ENCODE measurements around the gene SLC4A1.

GRCh38 chr17:44199553-44200477 lies 68.1 kb downstream of the SLC4A1 start, which contains the start of gene ATXN7L3:
- 0 out of 2 replicates have a peak, but pooled peaks have one; percentile 7 for TF ChIP-seq NFIC (IDR thresholded peaks at IDR 0.05)
- no peak for TF ChIP-seq RAD21 (IDR thresholded peaks at IDR 0.05; ENCODE audit: low read depth)
- no peak; the same call in none of the 2 replicates for TF ChIP-seq EGR1 (IDR thresholded peaks at IDR 0.05)
- TF ChIP-seq YY1 (IDR thresholded peaks at IDR 0.05; ENCODE audit: low read depth): no peak
- TF ChIP-seq ZBTB7A (IDR thresholded peaks at IDR 0.05; ENCODE audit: low read depth): no peak
- TF ChIP-seq REST (IDR thresholded peaks at IDR 0.05; ENCODE audit: low read depth): no peak
- TF ChIP-seq EP300 (IDR thresholded peaks at IDR 0.05; ENCODE audit: borderline replicate concordance): 0 out of 2 replicates have a peak, but pooled peaks have one; percentile 16
- peak; percentile 57 for TF ChIP-seq TAF1 (IDR thresholded peaks at IDR 0.05; ENCODE audit: low read depth)
- no peak for TF ChIP-seq USF1 (IDR thresholded peaks at IDR 0.05)
- TF ChIP-seq CEBPB (IDR thresholded peaks at IDR 0.05): no peak
- TF ChIP-seq MAX (IDR thresholded peaks at IDR 0.05): peak; percentile 81
- TF ChIP-seq CREB1 (IDR thresholded peaks at IDR 0.05; ENCODE audit: low read depth): peak; percentile 75
- TF ChIP-seq TCF12 (IDR thresholded peaks at IDR 0.05; ENCODE audit: low read depth): no peak; the same call in 1 of the 2 replicates
- TF ChIP-seq FOXM1 (IDR thresholded peaks at IDR 0.05; ENCODE audit: borderline replicate concordance, low read depth): no peak
